Measurements from ENCODE around the gene GPR61.

- no peak for TF ChIP-seq CTCF (conservative IDR thresholded peaks at IDR 0.05; ENCODE audit: low read depth, low read length)
- no peak for TF ChIP-seq EZH2phosphoT487 (IDR thresholded peaks at IDR 0.05; ENCODE audit: borderline replicate concordance, low read length)
- no peak for TF ChIP-seq EZH2 (IDR thresholded peaks at IDR 0.05; ENCODE audit: low read length, unreplicated experiment)
Measured at GRCh38 chr1:109569323-109569722, 29.7 kb downstream of the GPR61 start.

All from PC-3 (cell line).